Activated CD8-positive, alpha-beta memory T cell treated with anti-CD3 and anti-CD28 coated beads, Interleukin-2, amount 10 ng/mL, durations not matched to agents 7 days and 5 days (primary cell): Measurements from ENCODE around the gene MACROD2. TPM values are rescaled to one million over a fixed set of nuclear protein-coding genes. Genes with fewer than 3 reads are reported as not detected.

ENCODE experiments used
- ATAC-seq: fragments of 150-1000 bp; cut with Tn5 transposase; one replicate; pipeline ENCODE4 v1.10.0; 2021; ENCODE audit warnings: moderate library complexity
- CTCF ChIA-PET: fragments of 350-600 bp; sonication (Branson Sonifier 250); formaldehyde crosslinking; loops from one replicate; lab custom pipeline; 2021; ENCODE audit warnings: antibody characterized with exemption; lab: Charles Lee
- DNase-seq: peaks from one replicate; pipeline ENCODE4 v3.0.0-alpha.2; 2020
- H3K27ac Mint-ChIP-seq: one replicate; pipeline ENCODE4 v1.8.0; 2021; ENCODE audit warnings: mild to moderate bottlenecking, mixed read lengths
- H3K27me3 Mint-ChIP-seq: one replicate; pipeline ENCODE4 v1.8.0; 2021; ENCODE audit warnings: mixed read lengths
- H3K36me3 Mint-ChIP-seq: one replicate; pipeline ENCODE4 v1.8.0; 2021; ENCODE audit warnings: mild to moderate bottlenecking, mixed read lengths
- H3K4me1 Mint-ChIP-seq: one replicate; pipeline ENCODE4 v1.8.0; 2021; ENCODE audit warnings: mixed read lengths
- H3K4me3 Mint-ChIP-seq: one replicate; pipeline ENCODE4 v1.8.0; 2021; ENCODE audit warnings: mild to moderate bottlenecking, moderate library complexity, mixed read lengths
- H3K9me3 Mint-ChIP-seq: one replicate; pipeline ENCODE4 v1.8.0; 2022; ENCODE audit warnings: low read depth, mixed read lengths
- total RNA-seq, 2 experiments: library from RNA; stranded (reverse); gene quantifications; one replicate each; pipeline ENCODE4 v1.2.3, GENCODE V29; 2021

Gene MACROD2
- total RNA-seq, 2 experiments from 2014 or later = not detected

DNA sequence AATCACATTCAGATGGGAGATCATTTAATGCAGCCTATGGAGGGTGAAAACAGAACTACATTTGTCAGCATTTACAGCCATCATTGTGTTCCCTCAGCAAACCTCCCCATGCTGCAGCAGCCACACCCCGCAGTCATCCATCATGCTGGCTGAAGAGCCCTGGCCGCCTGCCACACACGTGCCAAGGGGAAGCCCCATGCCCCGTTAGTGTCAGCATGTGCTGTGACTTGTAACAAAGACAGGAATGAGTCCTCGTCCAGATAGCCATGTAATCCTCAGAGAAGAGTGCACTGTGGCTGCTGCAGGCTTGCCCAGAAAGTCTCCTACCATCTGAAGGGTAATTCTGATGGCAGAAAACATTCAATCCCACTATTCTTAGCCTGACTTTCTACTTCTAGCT is 1480.2 kb downstream of the MACROD2 start:
- no peaks in the 10 kb centered on the region for H3K27me3 Mint-ChIP-seq
- DNase-seq (no peak), ATAC-seq (no peak)
- CTCF ChIA-PET = no interaction called here
- no peak overlapping the region for H3K4me3 Mint-ChIP-seq
- H3K36me3 Mint-ChIP-seq = no peaks in the 10 kb centered on the region
- H3K4me1 Mint-ChIP-seq = no peaks in the 10 kb centered on the region
- no peak overlapping the region for H3K27ac Mint-ChIP-seq
- H3K9me3 Mint-ChIP-seq = peaks cover 6% of the 10 kb centered on the region

GRCh38 chr20:15476186-15476585 is 1480.9 kb downstream of the MACROD2 start:
- no peak for ATAC-seq
- DNase-seq = no peak

GRCh38 chr20:15476781-15477180 is 1481.5 kb downstream of the MACROD2 start:
- Mint-ChIP-seq H3K36me3 (no peaks in the 10 kb centered on the region), H3K4me1 (no peaks in the 10 kb centered on the region), H3K4me3 (no peak overlapping the region), H3K27me3 (no peaks in the 10 kb centered on the region), H3K27ac (no peak overlapping the region), H3K9me3 (peaks cover 9% of the 10 kb centered on the region)
- CTCF ChIA-PET = no interaction called here
- ATAC-seq (no peak), DNase-seq (no peak)

More at GRCh38 chr20:15476186-15476585, 1480.9 kb downstream of the MACROD2 start:
- H3K9me3 Mint-ChIP-seq = peaks cover 9% of the 10 kb centered on the region
- no peaks in the 10 kb centered on the region for H3K27me3 Mint-ChIP-seq
- no peaks in the 10 kb centered on the region for H3K4me1 Mint-ChIP-seq
- no peak overlapping the region for H3K27ac Mint-ChIP-seq
- CTCF ChIA-PET = no interaction called here
- H3K4me3 Mint-ChIP-seq = no peak overlapping the region
- no peaks in the 10 kb centered on the region for H3K36me3 Mint-ChIP-seq

DNA sequence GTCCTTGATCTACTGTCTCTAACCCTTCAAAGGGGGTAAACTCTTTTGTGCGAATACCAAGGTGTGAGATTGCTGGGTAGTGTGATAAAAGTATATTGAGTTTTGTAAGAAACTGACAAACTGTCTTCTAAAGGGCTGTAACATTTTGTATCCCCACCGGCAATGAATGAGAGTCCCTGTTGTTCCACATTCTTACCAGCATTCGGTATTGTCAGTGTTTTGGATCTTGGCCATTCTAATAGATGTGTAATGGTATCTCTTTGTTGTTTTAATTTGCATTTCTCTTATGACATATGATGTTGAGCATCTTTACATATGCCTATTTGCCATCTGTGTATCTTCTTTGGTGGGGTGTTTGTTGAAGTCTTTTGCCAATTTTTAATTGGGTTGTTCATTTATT is 1487.2 kb downstream of the MACROD2 start:
- H3K27me3 Mint-ChIP-seq = no peaks in the 10 kb centered on the region
- peaks cover 10% of the 10 kb centered on the region for H3K9me3 Mint-ChIP-seq
- H3K36me3 Mint-ChIP-seq = no peaks in the 10 kb centered on the region
- CTCF ChIA-PET = no interaction called here
- no peak overlapping the region for H3K4me3 Mint-ChIP-seq
- DNase-seq = no peak
- ATAC-seq = no peak
- no peak overlapping the region for H3K27ac Mint-ChIP-seq
- no peaks in the 10 kb centered on the region for H3K4me1 Mint-ChIP-seq

DNA sequence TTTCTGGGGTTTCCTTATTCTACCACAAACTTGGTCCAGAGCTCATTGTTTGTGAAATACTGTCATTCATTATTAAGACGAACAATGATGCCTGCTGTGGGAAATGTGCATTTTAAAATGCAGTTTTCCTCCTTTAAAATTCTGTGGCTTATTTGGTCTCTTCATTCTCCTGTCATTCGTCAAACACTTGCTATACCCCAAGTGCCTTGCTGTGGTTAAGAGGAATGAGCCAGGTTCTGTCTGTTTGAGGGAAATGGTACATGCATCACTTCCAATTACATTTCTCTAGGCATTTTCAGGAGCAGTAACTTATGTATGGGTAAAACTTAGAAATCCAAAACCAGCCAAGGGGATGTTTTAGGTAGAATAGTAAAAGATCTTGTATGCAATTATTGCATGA is 1490.2 kb downstream of the MACROD2 start:
- Mint-ChIP-seq H3K4me3 (no peak overlapping the region), H3K9me3 (peaks cover 4% of the 10 kb centered on the region), H3K27ac (no peak overlapping the region), H3K36me3 (no peaks in the 10 kb centered on the region), H3K27me3 (no peaks in the 10 kb centered on the region), H3K4me1 (no peaks in the 10 kb centered on the region)
- DNase-seq = no peak
- CTCF ChIA-PET = no interaction called here
- ATAC-seq = no peak

DNA sequence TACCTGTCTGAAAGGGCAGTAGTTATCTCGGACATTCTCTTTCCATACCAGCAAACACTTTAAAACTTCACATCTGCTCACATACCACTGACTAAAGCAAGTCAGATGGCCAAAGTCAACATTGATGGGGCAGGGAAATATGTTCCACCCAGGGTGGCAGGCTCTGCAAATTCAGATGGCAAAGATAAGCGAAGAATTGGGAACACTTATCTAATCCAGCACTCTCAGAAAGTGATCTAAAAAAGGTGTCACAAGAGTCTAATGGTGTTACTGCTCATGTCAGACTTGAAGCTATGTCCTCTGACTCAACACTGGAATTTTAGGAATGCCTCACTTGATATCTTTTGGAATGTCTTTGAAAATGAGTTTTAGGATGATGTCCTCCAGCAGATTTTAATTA is 1491.7 kb downstream of the MACROD2 start:
- H3K4me1 Mint-ChIP-seq = no peaks in the 10 kb centered on the region
- H3K4me3 Mint-ChIP-seq = no peak overlapping the region

DNA sequence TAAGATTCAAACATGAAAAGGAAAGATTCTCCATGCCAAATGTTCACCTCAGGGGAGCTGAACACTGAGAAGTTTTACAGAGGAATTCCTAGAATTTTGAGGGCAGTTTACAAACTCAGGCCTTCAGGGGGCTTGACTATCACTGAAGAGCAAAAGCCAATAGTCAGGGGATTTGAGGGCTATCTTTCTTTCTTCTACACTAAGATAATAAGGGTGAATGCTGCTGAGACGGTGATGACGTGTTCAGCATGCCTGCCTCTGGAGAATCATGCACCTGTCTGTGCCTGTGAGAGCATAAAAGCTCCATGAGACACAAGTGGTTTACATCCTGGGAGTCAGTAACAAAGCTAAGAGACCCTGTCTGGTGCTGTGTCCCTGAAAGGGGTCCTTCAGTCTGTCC is 1492.4 kb downstream of the MACROD2 start:
- CTCF ChIA-PET = no interaction called here
- no peak for DNase-seq
- no peak for ATAC-seq
- Mint-ChIP-seq H3K36me3 (no peaks in the 10 kb centered on the region), H3K4me3 (no peak overlapping the region), H3K27me3 (no peaks in the 10 kb centered on the region), H3K4me1 (no peaks in the 10 kb centered on the region), H3K27ac (no peak overlapping the region), H3K9me3 (peaks cover 1% of the 10 kb centered on the region)

More for the DNA sequence above, 1491.7 kb downstream of the MACROD2 start:
- ATAC-seq (no peak), DNase-seq (no peak)
- no peaks in the 10 kb centered on the region for H3K36me3 Mint-ChIP-seq
- H3K27me3 Mint-ChIP-seq = no peaks in the 10 kb centered on the region
- CTCF ChIA-PET = no interaction called here
- H3K9me3 Mint-ChIP-seq = peaks cover 1% of the 10 kb centered on the region
- no peak overlapping the region for H3K27ac Mint-ChIP-seq

- no peak overlapping the region for H3K4me3 Mint-ChIP-seq
- no peak for ATAC-seq
- H3K9me3 Mint-ChIP-seq = peaks cover 4% of the 10 kb centered on the region
- no peaks in the 10 kb centered on the region for H3K4me1 Mint-ChIP-seq
- CTCF ChIA-PET = no interaction called here
- DNase-seq = no peak
- H3K27ac Mint-ChIP-seq = no peak overlapping the region
- H3K36me3 Mint-ChIP-seq = no peaks in the 10 kb centered on the region
- H3K27me3 Mint-ChIP-seq = no peaks in the 10 kb centered on the region
Observed at GRCh38 chr20:15491575-15491974, 1496.3 kb downstream of the MACROD2 start.

DNA sequence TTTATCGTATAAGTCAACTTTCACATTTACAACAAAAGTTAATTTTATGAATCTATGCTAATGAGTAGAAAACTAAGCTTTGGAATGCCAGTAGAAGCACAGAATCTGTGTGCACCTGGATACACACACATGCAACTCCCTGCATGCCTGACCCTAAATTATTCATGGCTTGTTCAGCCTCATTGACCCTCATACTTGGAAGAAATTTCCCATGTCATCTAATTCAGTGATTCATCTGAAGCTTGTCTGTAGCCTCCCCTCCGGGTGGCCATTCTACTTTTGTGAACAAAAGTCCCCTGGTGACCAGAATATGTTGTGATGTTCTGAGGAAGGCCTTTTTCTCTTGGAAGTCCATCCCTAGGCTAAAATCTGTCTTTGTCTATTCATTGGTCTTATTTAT is 1499.5 kb downstream of the MACROD2 start:
- CTCF ChIA-PET = no interaction called here
- Mint-ChIP-seq H3K9me3 (peaks cover 13% of the 10 kb centered on the region), H3K36me3 (no peaks in the 10 kb centered on the region), H3K4me3 (no peak overlapping the region), H3K27me3 (no peaks in the 10 kb centered on the region), H3K4me1 (no peaks in the 10 kb centered on the region), H3K27ac (no peak overlapping the region)
- no peak for ATAC-seq
- DNase-seq = no peak

DNA sequence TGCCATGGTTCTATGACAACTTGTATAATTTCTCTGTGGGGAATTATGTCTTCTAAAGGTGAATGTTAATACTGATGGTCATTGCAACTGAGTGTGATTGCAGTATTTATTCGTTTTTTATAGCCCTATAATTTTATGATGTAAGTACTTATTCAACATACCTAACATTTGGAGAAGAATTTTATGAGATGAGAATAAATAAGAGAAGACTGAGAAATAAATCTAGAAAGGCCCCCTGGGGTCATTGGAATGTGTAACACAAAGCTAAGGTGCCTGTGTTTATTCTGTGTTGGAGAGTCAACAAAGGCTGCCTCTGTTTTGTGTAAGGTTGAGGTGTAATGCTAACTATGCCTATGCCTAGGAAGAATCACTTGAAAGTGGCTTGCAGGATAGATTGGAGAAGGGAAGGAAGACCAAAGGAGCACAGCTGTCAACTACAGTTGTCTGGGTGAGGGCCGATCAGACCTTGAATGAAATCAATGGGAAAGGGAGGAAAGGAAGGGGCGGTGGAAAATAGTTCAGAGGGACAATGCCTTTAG is 1501.3 kb downstream of the MACROD2 start:
- peaks cover 16% of the 10 kb centered on the region for H3K9me3 Mint-ChIP-seq
- no peaks in the 10 kb centered on the region for H3K27me3 Mint-ChIP-seq
- no peak overlapping the region for H3K27ac Mint-ChIP-seq
- ATAC-seq (no peak), DNase-seq (no peak)
- no peak overlapping the region for H3K4me3 Mint-ChIP-seq
- CTCF ChIA-PET = no interaction called here
- no peaks in the 10 kb centered on the region for H3K4me1 Mint-ChIP-seq
- no peaks in the 10 kb centered on the region for H3K36me3 Mint-ChIP-seq

GRCh38 chr20:15498926-15499325 is 1503.6 kb downstream of the MACROD2 start:
- H3K4me3 Mint-ChIP-seq = no peak overlapping the region
- CTCF ChIA-PET = no interaction called here
- no peaks in the 10 kb centered on the region for H3K36me3 Mint-ChIP-seq

DNA sequence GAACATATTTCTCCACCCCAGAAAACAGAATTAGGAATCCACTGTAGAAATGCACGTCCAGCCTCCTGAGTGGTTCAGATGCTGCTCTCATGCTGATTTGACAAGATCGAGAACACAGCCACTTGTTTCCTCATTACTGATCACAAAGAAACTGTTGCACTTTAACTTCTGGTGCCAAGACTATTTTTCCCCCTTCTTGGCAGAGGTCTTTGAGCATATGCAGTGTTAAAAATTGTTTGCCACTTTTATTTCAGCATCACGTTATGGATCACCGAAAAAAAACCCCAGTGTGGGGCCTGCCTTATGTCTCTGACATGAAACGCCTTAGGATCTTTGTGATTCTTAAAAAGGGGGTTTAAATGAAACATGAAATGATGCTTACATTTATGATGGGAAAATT is 1511.0 kb downstream of the MACROD2 start:
- Mint-ChIP-seq H3K36me3 (no peaks in the 10 kb centered on the region), H3K4me3 (no peak overlapping the region), H3K27me3 (no peaks in the 10 kb centered on the region), H3K27ac (no peak overlapping the region), H3K9me3 (peaks cover 6% of the 10 kb centered on the region), H3K4me1 (no peaks in the 10 kb centered on the region)
- no peak for DNase-seq
- CTCF ChIA-PET = no interaction called here
- no peak for ATAC-seq

More at GRCh38 chr20:15498926-15499325, 1503.6 kb downstream of the MACROD2 start:
- no peaks in the 10 kb centered on the region for H3K27me3 Mint-ChIP-seq
- ATAC-seq (no peak), DNase-seq (no peak)
- peaks cover 18% of the 10 kb centered on the region for H3K9me3 Mint-ChIP-seq
- H3K4me1 Mint-ChIP-seq = no peaks in the 10 kb centered on the region
- no peak overlapping the region for H3K27ac Mint-ChIP-seq

- H3K9me3 Mint-ChIP-seq = peaks cover 6% of the 10 kb centered on the region
- no peak for DNase-seq
- no peak overlapping the region for H3K4me3 Mint-ChIP-seq
- no peaks in the 10 kb centered on the region for H3K36me3 Mint-ChIP-seq
- H3K27me3 Mint-ChIP-seq = no peaks in the 10 kb centered on the region
- ATAC-seq = no peak
- no peaks in the 10 kb centered on the region for H3K4me1 Mint-ChIP-seq
- CTCF ChIA-PET = no interaction called here
- H3K27ac Mint-ChIP-seq = no peak overlapping the region
Observed at GRCh38 chr20:15507151-15507550, 1511.8 kb downstream of the MACROD2 start.

DNA sequence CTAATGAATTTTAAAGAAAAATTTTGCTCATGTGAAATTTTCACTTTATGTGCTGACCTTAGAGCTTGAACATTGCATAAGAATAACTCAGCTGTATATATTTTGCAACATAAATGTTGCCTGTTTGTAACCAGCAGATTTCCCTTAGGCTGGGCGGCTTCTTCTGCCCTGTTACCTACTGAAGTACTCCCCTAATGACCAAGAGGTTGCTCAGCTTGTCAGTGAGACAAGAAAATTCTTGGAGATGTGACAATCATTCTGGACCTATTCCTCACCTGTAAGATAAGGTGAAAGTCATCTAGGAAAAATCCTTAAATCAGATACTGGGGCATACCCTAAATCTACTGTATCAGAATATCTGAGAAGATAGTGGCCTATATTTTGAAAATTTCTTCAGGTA is 1516.2 kb downstream of the MACROD2 start:
- Mint-ChIP-seq H3K9me3 (peaks cover 4% of the 10 kb centered on the region), H3K27me3 (no peaks in the 10 kb centered on the region), H3K4me3 (no peak overlapping the region), H3K27ac (no peak overlapping the region), H3K4me1 (no peaks in the 10 kb centered on the region), H3K36me3 (no peaks in the 10 kb centered on the region)
- CTCF ChIA-PET = no interaction called here
- ATAC-seq (no peak), DNase-seq (no peak)

DNA sequence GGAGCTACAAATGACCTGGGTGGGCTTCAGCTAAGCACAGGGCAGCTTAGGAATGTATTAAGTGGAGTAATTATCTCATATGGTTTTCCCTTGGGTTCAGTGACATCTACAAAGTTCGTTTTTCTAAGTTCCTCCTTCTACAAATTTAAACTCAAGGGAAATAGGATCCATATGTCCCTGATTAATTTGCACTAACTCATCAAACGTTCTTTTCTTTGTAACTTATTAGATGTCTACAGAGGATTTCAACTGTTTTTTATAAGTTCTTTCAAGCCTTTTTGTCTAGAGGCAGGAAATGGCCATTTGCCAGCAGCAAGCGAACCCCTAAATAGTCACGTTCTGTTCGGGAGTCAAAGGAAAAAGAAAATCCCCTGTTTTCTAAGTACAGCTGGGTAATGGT is 1517.6 kb downstream of the MACROD2 start:
- H3K4me1 Mint-ChIP-seq = no peaks in the 10 kb centered on the region
- DNase-seq = no peak
- no peaks in the 10 kb centered on the region for H3K36me3 Mint-ChIP-seq
- H3K27me3 Mint-ChIP-seq = no peaks in the 10 kb centered on the region
- ATAC-seq = no peak
- CTCF ChIA-PET = no interaction called here
- no peak overlapping the region for H3K4me3 Mint-ChIP-seq
- peaks cover 8% of the 10 kb centered on the region for H3K9me3 Mint-ChIP-seq
- no peak overlapping the region for H3K27ac Mint-ChIP-seq
